Measurements from ENCODE around the gene KCTD10.

KCTD10 gene

GRCh38 chr12:109464642-109465351 is 12.3 kb downstream of the KCTD10 start:
- TF ChIP-seq, protein P1, sequence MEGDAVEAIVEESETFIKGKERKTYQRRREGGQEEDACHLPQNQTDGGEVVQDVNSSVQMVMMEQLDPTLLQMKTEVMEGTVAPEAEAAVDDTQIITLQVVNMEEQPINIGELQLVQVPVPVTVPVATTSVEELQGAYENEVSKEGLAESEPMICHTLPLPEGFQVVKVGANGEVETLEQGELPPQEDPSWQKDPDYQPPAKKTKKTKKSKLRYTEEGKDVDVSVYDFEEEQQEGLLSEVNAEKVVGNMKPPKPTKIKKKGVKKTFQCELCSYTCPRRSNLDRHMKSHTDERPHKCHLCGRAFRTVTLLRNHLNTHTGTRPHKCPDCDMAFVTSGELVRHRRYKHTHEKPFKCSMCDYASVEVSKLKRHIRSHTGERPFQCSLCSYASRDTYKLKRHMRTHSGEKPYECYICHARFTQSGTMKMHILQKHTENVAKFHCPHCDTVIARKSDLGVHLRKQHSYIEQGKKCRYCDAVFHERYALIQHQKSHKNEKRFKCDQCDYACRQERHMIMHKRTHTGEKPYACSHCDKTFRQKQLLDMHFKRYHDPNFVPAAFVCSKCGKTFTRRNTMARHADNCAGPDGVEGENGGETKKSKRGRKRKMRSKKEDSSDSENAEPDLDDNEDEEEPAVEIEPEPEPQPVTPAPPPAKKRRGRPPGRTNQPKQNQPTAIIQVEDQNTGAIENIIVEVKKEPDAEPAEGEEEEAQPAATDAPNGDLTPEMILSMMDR (IDR thresholded peaks at IDR 0.05; ENCODE audit: low read length, missing control alignments) = no peak
- no peak overlapping the region for H3K4me3 ChIP-seq (replicated peaks; ENCODE audit: low read depth, low read length)
- DNase-seq (ENCODE audit: low read depth) = peak; percentile 56

- TF ChIP-seq, protein P1 (IDR thresholded peaks at IDR 0.05; ENCODE audit: low read length, missing control alignments) = no peak
- peak; percentile 32 for DNase-seq (ENCODE audit: low read depth)
- peak overlapping the region; percentile 21 for H3K4me3 ChIP-seq (replicated peaks; ENCODE audit: low read depth, low read length)
Measured at GRCh38 chr12:109463756-109464155, 13.3 kb downstream of the KCTD10 start.

DNA sequence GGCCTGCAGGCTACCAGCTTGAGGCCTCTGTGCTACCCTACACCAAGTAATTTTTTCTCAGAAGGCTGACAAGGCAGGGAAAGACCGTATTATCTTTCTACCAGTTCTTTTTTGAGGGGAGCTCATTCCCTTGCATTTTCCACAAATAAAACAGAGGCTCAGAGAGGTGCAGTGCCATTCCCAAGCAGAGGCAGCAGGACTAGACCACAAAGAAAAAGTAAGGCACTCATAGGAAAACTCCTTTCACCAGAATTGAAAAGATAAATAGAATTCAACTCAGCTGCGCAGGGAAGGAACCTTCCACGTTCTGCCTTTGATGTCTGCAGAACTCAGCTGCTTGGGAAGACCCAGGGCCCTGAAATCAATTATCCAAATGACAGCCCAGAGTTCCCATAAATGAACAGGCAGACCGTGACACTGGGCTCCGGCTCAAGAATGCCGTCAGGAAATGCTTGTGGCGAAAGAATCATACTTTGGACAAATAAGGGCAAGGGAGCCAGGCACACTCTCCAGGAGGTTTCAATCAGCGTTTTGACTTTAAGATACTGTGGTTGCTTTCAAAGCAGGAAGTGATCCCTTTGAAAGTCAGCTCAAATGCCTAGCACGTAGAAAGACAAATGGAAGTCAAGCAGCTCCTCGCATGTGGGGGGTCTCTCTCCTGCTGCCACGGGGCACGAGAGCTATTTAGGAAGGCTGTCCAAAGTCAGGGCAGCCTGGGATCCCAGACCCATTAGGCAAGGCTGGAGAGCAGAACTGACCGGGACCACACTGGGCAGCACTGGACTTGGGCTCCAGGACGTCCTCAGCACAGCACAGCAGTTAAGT is 14.0 kb downstream of the KCTD10 start:
- TF ChIP-seq, protein P1 (IDR thresholded peaks at IDR 0.05; ENCODE audit: low read length, missing control alignments) = no peak
- peak; percentile 99 for DNase-seq (ENCODE audit: low read depth)
- peak overlapping the region; percentile 30 for H3K4me3 ChIP-seq (replicated peaks; ENCODE audit: low read depth, low read length)

DNA sequence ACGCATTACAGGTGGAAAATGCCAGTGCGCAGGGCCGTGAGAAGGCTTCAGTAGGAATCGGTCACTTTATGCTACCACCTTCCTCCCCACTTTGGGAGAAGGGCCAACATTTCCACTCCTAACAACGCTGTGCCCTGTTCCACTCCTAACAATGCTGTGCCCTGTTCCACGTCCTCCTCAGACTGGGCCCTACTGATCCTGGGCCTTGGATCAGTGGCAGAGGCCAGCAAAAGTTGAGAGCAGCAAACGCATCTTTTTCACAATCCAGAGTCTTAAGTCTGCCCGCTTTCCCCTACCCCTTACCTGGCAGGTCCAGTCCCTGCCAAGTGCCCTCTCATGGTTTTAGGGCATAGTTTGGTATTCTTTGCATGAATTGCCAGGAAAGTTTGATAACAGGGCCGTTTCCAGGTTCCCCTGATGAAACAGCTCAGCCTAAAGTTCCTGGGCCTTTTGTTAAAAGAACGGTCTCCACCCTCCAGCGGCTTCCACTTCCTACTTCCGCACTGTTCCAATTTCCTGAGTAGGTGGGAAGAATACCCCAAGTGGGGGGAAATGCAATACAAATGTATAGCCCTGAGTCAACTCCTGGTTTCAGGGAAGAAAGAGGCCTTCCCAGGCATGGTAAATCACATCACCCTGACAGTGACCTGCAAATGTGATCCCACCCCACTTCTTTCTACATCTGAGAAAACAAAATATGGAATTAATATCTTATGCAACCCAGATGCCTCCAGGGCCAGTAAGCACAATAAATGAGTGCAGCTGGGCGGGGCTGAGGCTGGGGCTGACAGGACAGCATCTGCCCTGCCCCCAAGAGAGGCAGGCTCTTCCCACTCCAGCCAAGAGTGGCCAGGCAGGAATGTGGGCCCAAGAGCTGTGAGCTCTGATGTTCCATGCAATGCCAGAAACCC is 15.0 kb downstream of the KCTD10 start:
- TF ChIP-seq, protein P1 (IDR thresholded peaks at IDR 0.05; ENCODE audit: low read length, missing control alignments) = no peak
- peak; percentile 97 for DNase-seq (ENCODE audit: low read depth)

DNA sequence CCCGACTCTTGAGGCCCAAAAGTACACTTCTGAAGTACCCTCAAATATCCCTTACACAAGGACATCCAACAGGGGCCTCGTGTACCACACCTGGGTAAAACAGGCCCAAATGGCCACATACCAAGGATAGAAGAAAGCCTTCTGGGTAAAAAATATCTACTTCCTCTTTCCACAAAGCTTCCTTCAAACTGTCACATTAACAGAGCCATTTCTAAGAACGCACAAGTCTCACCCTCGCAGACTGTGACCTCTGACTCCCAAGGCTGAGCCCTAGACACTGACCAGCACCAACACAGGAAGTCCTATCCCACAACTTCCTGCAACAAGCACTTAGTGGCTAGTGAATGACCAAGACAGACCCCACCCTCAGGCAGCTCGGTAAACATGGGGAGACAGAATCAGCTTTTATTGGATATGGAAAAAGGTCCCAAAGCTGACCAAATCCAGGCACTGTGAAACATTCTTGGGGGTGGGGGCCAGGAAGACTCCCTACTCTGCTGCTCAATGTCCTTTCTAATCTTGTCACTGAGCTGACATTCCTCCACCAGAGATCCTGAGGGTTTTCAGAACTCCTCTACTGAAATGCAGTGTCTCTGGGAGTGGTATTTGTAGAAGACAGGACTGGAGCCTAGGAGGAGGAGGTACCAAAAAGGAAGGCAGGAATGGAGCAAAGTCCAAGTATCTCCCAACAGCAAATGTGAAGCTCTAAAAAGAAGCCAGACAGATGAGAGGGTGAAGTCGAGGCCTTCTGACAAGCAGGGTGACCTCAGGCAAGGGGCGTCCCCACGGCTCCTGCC is 15.9 kb downstream of the KCTD10 start:
- DNase-seq (ENCODE audit: low read depth) = peak; percentile 61
- TF ChIP-seq, protein P1 (IDR thresholded peaks at IDR 0.05; ENCODE audit: low read length, missing control alignments) = no peak
- H3K4me3 ChIP-seq (replicated peaks; ENCODE audit: low read depth, low read length) = no peak overlapping the region

More for the DNA sequence above, 15.0 kb downstream of the KCTD10 start:
- peak overlapping the region; percentile 30 for H3K4me3 ChIP-seq (replicated peaks; ENCODE audit: low read depth, low read length)

GRCh38 chr12:109460538-109460937 is 16.6 kb downstream of the KCTD10 start:
- H3K4me3 ChIP-seq (replicated peaks; ENCODE audit: low read depth, low read length) = no peak overlapping the region
- TF ChIP-seq, protein P1 (IDR thresholded peaks at IDR 0.05; ENCODE audit: low read length, missing control alignments) = no peak
- no peak for DNase-seq (ENCODE audit: low read depth)

All from fibroblast of pulmonary artery (primary cell).